Adrenal gland (tissue), 5 donors: Measurements from ENCODE around the gene ASXL1.

ENCODE experiments used
- POLR2A ChIP-seq, 2 donors: fragments of 450-650 bp; IDR thresholded peaks; one replicate each; pipeline ENCODE4 v1.6.1; 2017; ENCODE audit warnings: antibody characterized with exemption in 2 of 2, mild to moderate bottlenecking in 2 of 2, moderate library complexity in 1 of 2
- TF ChIP-seq, protein P1 (sequence below), 6 experiments: fragments of 450-650 bp in 4 of 6; fragments of 200-600 bp in 2 of 6; sonication (generic) in 1 of 6; IDR thresholded peaks; 1 replicate in 5 of 6; 2 replicates in 1 of 6; pipeline versions ENCODE4 v1.5.1 to v1.8.0; 2016 to 2021; ENCODE audit warnings: antibody characterized with exemption in 6 of 6, mild to moderate bottlenecking in 2 of 6, moderate library complexity in 1 of 6
- donor health status: DM: no; HTN: no; CAD: no.

DNA sequence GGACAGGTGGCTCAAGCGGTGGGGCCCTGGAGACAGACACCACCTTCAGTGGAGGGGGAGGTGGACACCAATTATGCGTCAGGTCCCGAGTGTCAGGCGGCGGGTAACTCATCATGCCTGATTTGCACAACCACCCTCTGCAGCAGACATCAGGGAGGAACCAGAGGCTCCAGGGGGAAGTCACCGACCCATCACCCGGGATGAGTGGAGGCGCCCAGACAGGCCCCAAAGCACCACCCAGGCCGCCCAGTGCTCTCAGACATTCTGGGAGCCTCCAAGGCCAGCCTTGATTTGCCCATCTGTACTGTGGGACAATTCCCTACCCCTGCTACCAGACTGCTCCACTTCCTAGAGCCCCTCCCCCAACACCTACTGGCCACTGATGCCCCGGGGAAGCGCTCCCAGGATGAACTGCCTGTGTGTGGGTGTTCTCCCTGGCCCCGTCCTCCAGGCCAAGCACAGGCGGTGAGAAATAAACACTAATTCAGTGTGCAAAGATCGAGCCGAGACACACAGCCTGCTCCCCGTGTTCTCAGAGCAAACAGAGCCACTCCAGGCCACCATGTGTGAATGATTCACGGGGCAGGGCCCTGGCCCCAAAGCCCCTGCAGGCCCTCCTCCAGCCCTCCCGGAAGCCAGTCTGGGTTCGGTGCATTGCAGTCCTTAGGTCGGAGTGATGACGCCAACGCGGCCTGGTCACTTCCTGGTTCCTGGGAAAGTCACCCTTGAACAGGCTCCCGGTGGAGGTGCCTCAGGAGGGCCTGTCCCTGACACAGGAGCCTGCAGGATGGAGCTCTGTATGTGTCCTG is 107.2 kb downstream of the ASXL1 start:
- TF ChIP-seq, protein P1, sequence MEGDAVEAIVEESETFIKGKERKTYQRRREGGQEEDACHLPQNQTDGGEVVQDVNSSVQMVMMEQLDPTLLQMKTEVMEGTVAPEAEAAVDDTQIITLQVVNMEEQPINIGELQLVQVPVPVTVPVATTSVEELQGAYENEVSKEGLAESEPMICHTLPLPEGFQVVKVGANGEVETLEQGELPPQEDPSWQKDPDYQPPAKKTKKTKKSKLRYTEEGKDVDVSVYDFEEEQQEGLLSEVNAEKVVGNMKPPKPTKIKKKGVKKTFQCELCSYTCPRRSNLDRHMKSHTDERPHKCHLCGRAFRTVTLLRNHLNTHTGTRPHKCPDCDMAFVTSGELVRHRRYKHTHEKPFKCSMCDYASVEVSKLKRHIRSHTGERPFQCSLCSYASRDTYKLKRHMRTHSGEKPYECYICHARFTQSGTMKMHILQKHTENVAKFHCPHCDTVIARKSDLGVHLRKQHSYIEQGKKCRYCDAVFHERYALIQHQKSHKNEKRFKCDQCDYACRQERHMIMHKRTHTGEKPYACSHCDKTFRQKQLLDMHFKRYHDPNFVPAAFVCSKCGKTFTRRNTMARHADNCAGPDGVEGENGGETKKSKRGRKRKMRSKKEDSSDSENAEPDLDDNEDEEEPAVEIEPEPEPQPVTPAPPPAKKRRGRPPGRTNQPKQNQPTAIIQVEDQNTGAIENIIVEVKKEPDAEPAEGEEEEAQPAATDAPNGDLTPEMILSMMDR (IDR thresholded peaks at IDR 0.05) = no peak
- no peak for TF ChIP-seq POLR2A (IDR thresholded peaks at IDR 0.05)
